HL-60 (cell line): Measurements from ENCODE around the gene GTF3C5.

Experiments
- DNase-seq, 2 experiments: peaks; one replicate each; pipeline ENCODE4 v3.0.0-alpha.2; 2010 to 2020; ENCODE audit warnings: low read depth in 1 of 2, low spot score in 1 of 2
- H3K27ac ChIP-seq: fragments of 250-450 bp; sonication (Bioruptor Pico); replicated peaks from 2 replicates; pipeline ENCODE4 v1.5.1; 2020; ENCODE audit warnings: mild to moderate bottlenecking, moderate library complexity
- H3K27me3 ChIP-seq: fragments of 250-450 bp; sonication (Bioruptor Pico); 2 replicates; pipeline ENCODE4 v1.5.1; 2021; ENCODE audit warnings: mild to moderate bottlenecking, moderate library complexity; ENCODE audit not compliant: insufficient read depth, poor library complexity, severe bottlenecking
- H3K4me3 ChIP-seq: replicated peaks from 2 replicates; pipeline ENCODE4 v1.5.1; 2011; ENCODE audit warnings: mild to moderate bottlenecking, control low read depth, low read length; ENCODE audit not compliant: insufficient read depth
- GABPA ChIP-seq: IDR thresholded peaks from 2 replicates; pipeline ENCODE4 v1.6.1; 2012; ENCODE audit warnings: low read depth
- POLR2AphosphoS5 ChIP-seq: IDR thresholded peaks from 2 replicates; pipeline ENCODE4 v1.6.1; 2012; ENCODE audit warnings: low read depth
- SPI1 ChIP-seq: IDR thresholded peaks from 2 replicates; pipeline ENCODE4 v1.6.1; 2012; ENCODE audit warnings: low read depth, mild to moderate bottlenecking, borderline replicate concordance
- TF ChIP-seq, protein P1 (sequence below): IDR thresholded peaks from one replicate; pipeline ENCODE4 v1.5.1; 2011; ENCODE audit warnings: low read length, control low read depth, inconsistent platforms; ENCODE audit not compliant: insufficient read depth
- TF ChIP-seq, protein P2 (sequence below): IDR thresholded peaks from 2 replicates; pipeline ENCODE4 v1.6.1; 2012; ENCODE audit warnings: low read depth; ENCODE audit not compliant: insufficient replicate concordance

The GTF3C5 gene

DNA sequence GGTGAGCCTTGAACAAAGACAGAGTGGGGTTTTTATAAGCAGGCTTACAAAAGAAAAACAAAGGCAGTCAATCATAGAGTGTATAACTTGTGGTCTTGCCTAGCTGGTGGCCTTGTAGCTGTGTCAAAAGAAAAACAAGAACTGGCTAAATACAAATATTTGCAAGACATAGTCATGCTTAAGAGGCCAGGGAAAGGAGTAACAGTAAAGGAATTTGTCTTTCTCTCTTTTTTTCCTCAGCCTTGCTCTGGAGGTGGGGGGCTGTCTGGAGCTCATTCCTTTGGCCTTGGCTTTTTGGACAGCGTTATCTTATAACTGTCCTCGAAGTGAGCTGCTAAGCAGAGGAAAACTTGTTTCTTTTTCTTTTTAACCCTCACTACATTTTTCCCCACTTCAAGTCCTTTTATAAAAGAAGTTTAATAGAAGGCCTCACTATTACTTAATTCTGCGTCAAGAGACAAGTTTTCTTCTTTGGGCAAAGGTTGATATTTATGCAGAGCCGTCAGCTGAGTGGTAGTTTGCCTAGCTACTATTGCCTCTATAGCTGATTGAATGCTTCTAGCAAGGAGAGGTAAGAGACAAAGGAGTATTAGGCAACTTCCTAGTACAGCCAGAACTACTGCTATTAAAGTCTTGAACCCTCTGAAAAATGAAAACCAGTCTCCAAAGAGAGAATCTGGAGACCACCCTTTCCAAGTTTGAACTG, 45.3 kb downstream of the GTF3C5 start:
- DNase-seq: no peak
- TF ChIP-seq GABPA (no peak), SPI1 (no peak), POLR2AphosphoS5 (no peak)
- TF ChIP-seq, protein P1, sequence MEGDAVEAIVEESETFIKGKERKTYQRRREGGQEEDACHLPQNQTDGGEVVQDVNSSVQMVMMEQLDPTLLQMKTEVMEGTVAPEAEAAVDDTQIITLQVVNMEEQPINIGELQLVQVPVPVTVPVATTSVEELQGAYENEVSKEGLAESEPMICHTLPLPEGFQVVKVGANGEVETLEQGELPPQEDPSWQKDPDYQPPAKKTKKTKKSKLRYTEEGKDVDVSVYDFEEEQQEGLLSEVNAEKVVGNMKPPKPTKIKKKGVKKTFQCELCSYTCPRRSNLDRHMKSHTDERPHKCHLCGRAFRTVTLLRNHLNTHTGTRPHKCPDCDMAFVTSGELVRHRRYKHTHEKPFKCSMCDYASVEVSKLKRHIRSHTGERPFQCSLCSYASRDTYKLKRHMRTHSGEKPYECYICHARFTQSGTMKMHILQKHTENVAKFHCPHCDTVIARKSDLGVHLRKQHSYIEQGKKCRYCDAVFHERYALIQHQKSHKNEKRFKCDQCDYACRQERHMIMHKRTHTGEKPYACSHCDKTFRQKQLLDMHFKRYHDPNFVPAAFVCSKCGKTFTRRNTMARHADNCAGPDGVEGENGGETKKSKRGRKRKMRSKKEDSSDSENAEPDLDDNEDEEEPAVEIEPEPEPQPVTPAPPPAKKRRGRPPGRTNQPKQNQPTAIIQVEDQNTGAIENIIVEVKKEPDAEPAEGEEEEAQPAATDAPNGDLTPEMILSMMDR: no peak
- TF ChIP-seq, protein P2, sequence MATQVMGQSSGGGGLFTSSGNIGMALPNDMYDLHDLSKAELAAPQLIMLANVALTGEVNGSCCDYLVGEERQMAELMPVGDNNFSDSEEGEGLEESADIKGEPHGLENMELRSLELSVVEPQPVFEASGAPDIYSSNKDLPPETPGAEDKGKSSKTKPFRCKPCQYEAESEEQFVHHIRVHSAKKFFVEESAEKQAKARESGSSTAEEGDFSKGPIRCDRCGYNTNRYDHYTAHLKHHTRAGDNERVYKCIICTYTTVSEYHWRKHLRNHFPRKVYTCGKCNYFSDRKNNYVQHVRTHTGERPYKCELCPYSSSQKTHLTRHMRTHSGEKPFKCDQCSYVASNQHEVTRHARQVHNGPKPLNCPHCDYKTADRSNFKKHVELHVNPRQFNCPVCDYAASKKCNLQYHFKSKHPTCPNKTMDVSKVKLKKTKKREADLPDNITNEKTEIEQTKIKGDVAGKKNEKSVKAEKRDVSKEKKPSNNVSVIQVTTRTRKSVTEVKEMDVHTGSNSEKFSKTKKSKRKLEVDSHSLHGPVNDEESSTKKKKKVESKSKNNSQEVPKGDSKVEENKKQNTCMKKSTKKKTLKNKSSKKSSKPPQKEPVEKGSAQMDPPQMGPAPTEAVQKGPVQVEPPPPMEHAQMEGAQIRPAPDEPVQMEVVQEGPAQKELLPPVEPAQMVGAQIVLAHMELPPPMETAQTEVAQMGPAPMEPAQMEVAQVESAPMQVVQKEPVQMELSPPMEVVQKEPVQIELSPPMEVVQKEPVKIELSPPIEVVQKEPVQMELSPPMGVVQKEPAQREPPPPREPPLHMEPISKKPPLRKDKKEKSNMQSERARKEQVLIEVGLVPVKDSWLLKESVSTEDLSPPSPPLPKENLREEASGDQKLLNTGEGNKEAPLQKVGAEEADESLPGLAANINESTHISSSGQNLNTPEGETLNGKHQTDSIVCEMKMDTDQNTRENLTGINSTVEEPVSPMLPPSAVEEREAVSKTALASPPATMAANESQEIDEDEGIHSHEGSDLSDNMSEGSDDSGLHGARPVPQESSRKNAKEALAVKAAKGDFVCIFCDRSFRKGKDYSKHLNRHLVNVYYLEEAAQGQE: no peak
- H3K4me3 ChIP-seq: no peak overlapping the region
- H3K27me3 ChIP-seq: no peaks in the 10 kb centered on the region
- H3K27ac ChIP-seq: no peak overlapping the region

DNA sequence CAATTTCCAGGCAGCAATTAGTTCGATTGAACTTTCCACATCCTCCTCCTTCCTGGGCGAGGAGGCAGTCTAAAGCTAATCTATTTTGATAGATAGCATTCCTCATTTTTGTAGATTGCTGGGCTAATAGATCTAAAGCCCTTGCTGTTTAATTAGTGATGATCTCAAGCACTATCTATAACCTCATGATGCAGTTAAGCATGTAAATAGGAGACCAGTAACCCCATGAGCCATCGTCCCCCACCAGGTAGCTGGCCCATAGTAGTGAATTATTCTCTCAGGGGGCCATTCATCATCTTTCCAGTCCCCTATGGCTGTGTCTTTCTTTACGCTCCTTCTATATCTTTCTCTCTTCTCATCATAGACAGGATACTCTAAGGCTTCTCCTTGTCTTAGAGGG, 45.9 kb downstream of the GTF3C5 start:
- DNase-seq: no peak
- Histone ChIP-seq H3K27me3 (no peaks in the 10 kb centered on the region), H3K4me3 (no peak overlapping the region), H3K27ac (no peak overlapping the region)
- TF ChIP-seq GABPA: no peak
- TF ChIP-seq, protein P1: no peak
- TF ChIP-seq POLR2AphosphoS5: no peak
- TF ChIP-seq SPI1: no peak
- TF ChIP-seq, protein P2: no peak

GRCh38 chr9:133078486-133078885, 47.7 kb downstream of the GTF3C5 start:
- Histone ChIP-seq H3K27ac (no peak overlapping the region), H3K27me3 (no peaks in the 10 kb centered on the region), H3K4me3 (no peak overlapping the region)
- DNase-seq: no peak
- TF ChIP-seq POLR2AphosphoS5 (no peak), SPI1 (no peak)
- TF ChIP-seq, protein P2: no peak
